Skeletal muscle tissue (tissue), 4 donors: ENCODE results near the gene MATN4. TPM values are rescaled to one million over a fixed set of nuclear protein-coding genes. Genes with fewer than 3 reads are reported as not detected.

Experiments
- H3K27ac ChIP-seq: one replicate; pipeline ENCODE4 v1.7.0; 2013; ENCODE audit warnings: mild to moderate bottlenecking, low read depth, low read length, inconsistent platforms
- H3K27me3 ChIP-seq, 3 donors: one replicate each; pipeline ENCODE4 v1.7.0; 2013; ENCODE audit warnings: low read length in 3 of 3; ENCODE audit not compliant: control insufficient read depth in 3 of 3, insufficient read depth in 3 of 3
- H3K36me3 ChIP-seq, 3 donors: one replicate each; pipeline ENCODE4 v1.7.0; 2013; ENCODE audit warnings: low read length in 3 of 3; ENCODE audit not compliant: control insufficient read depth in 3 of 3, insufficient read depth in 3 of 3
- H3K4me1 ChIP-seq, 3 donors: one replicate each; pipeline ENCODE4 v1.7.0; 2013; ENCODE audit warnings: low read length in 3 of 3, mild to moderate bottlenecking in 3 of 3; ENCODE audit not compliant: control insufficient read depth in 3 of 3, insufficient read depth in 3 of 3
- H3K4me3 ChIP-seq, 3 donors: one replicate each; pipeline ENCODE4 v1.7.0; 2013; ENCODE audit warnings: low read length in 3 of 3
- H3K9ac ChIP-seq, 3 donors: one replicate each; pipeline ENCODE4 v1.7.0; 2013; ENCODE audit warnings: low read length in 3 of 3, mild to moderate bottlenecking in 3 of 3, moderate library complexity in 2 of 3, low read depth in 1 of 3
- H3K9me3 ChIP-seq, 3 donors: one replicate each; pipeline ENCODE4 v1.7.0; 2013; ENCODE audit warnings: low read length in 3 of 3; ENCODE audit not compliant: control insufficient read depth in 3 of 3
- total RNA-seq: library from RNA; depleted of rRNA; stranded (reverse); fragments of >200 nt; gene quantifications from one replicate; pipeline ENCODE4 v1.2.3, GENCODE V29; 2014
- donor health status: Osteomylitis.

MATN4 gene
- total RNA-seq, 1 donor from 2014 or later: 0.52 TPM

GRCh38 chr20:45316150-45317080, 8.3 kb upstream of the MATN4 start:
- H3K4me1 ChIP-seq: peaks cover 0 to 4% (median 2%) of the 10 kb centered on the region in 3 donors
- H3K27ac ChIP-seq: no peak overlapping the region

GRCh38 chr20:45315672-45316071, 7.6 kb upstream of the MATN4 start:
- Histone ChIP-seq H3K9me3 (no peaks in the 10 kb centered on the region), H3K4me1 (peaks cover 0 to 4% (median 2%) of the 10 kb centered on the region in 3 donors), H3K9ac (no peak overlapping the region), H3K27ac (no peak overlapping the region), H3K36me3 (no peaks in the 10 kb centered on the region), H3K27me3 (peaks cover 39 to 42% (median 40%) of the 10 kb centered on the region in 3 donors), H3K4me3 (no peak overlapping the region)

More at GRCh38 chr20:45316150-45317080, 8.3 kb upstream of the MATN4 start:
- H3K27me3 ChIP-seq: peaks cover 37 to 41% (median 40%) of the 10 kb centered on the region in 3 donors
- no peak overlapping the region for H3K9ac ChIP-seq
- no peaks in the 10 kb centered on the region for H3K9me3 ChIP-seq
- no peaks in the 10 kb centered on the region for H3K36me3 ChIP-seq
- no peak overlapping the region for H3K4me3 ChIP-seq

GRCh38 chr20:45313943-45314342, 5.8 kb upstream of the MATN4 start:
- Histone ChIP-seq H3K9me3 (no peaks in the 10 kb centered on the region), H3K36me3 (no peaks in the 10 kb centered on the region), H3K27me3 (peaks cover 39 to 42% (median 40%) of the 10 kb centered on the region in 3 donors), H3K4me1 (peaks cover 0 to 4% (median 2%) of the 10 kb centered on the region in 3 donors), H3K9ac (no peak overlapping the region), H3K27ac (no peak overlapping the region), H3K4me3 (no peak overlapping the region)

GRCh38 chr20:45313065-45313695, 5.1 kb upstream of the MATN4 start:
- H3K9me3 ChIP-seq: no peaks in the 10 kb centered on the region
- H3K4me3 ChIP-seq: no peak overlapping the region
- peaks cover 39 to 40% (median 39%) of the 10 kb centered on the region in 3 donors for H3K27me3 ChIP-seq
- H3K36me3 ChIP-seq: no peaks in the 10 kb centered on the region
- H3K4me1 ChIP-seq: peaks cover 5 to 10% (median 6%) of the 10 kb centered on the region in 3 donors
- H3K9ac ChIP-seq: no peak overlapping the region
- no peak overlapping the region for H3K27ac ChIP-seq

GRCh38 chr20:45312241-45312640, 4.1 kb upstream of the MATN4 start:
- H3K36me3 ChIP-seq: no peaks in the 10 kb centered on the region
- H3K9me3 ChIP-seq: no peaks in the 10 kb centered on the region
- H3K4me3 ChIP-seq: no peak overlapping the region
- no peak overlapping the region for H3K27ac ChIP-seq
- peaks cover 33 to 36% (median 35%) of the 10 kb centered on the region in 3 donors for H3K27me3 ChIP-seq
- no peak overlapping the region for H3K9ac ChIP-seq
- peaks cover 6 to 14% (median 10%) of the 10 kb centered on the region in 3 donors for H3K4me1 ChIP-seq

- Histone ChIP-seq H3K4me3 (no peak overlapping the region), H3K9me3 (no peaks in the 10 kb centered on the region), H3K27me3 (peaks cover 28 to 37% (median 35%) of the 10 kb centered on the region in 3 donors), H3K27ac (no peak overlapping the region), H3K4me1 (peaks cover 6 to 14% (median 10%) of the 10 kb centered on the region in 3 donors), H3K36me3 (no peaks in the 10 kb centered on the region), H3K9ac (no peak overlapping the region)
These were observed 3.6 kb upstream of the MATN4 start for GRCh38 chr20:45311589-45312211.

- no peaks in the 10 kb centered on the region for H3K9me3 ChIP-seq
- H3K27me3 ChIP-seq: peaks cover 32 to 45% (median 43%) of the 10 kb centered on the region in 3 donors
- H3K36me3 ChIP-seq: no peaks in the 10 kb centered on the region
- no peak overlapping the region for H3K4me3 ChIP-seq
- H3K27ac ChIP-seq: no peak overlapping the region
- H3K9ac ChIP-seq: no peak overlapping the region
- H3K4me1 ChIP-seq: peaks cover 8 to 18% (median 10%) of the 10 kb centered on the region in 3 donors
These were observed 976 bp upstream of the MATN4 start for GRCh38 chr20:45309075-45309474.

GRCh38 chr20:45307076-45307640, 941 bp downstream of the MATN4 start:
- no peaks in the 10 kb centered on the region for H3K36me3 ChIP-seq
- H3K27me3 ChIP-seq: peaks cover 35 to 55% (median 45%) of the 10 kb centered on the region in 3 donors
- no peak overlapping the region for H3K4me3 ChIP-seq
- H3K9ac ChIP-seq: no peak overlapping the region
- H3K9me3 ChIP-seq: no peaks in the 10 kb centered on the region
- H3K4me1 ChIP-seq: peaks cover 8 to 18% (median 10%) of the 10 kb centered on the region in 3 donors
- no peak overlapping the region for H3K27ac ChIP-seq

GRCh38 chr20:45306431-45306982, 1.6 kb downstream of the MATN4 start, which contains the start of gene RBPJL:
Gene RBPJL, plus strand, starts transcription at chr20:45306840. Its CDS starts 83 bp downstream, at chr20:45306923.
- Histone ChIP-seq H3K36me3 (no peaks in the 10 kb centered on the region), H3K4me1 (peaks cover 7 to 16% (median 10%) of the 10 kb centered on the region in 3 donors), H3K27ac (no peak within 1 kb of the TSS), H3K9me3 (no peaks in the 10 kb centered on the region), H3K9ac (peak within 1 kb of the TSS in 1 of 3 donors; percentile 45), H3K4me3 (peak within 1 kb of the TSS in 1 of 3 donors; percentile 45), H3K27me3 (peaks cover 29 to 48% (median 39%) of the 10 kb centered on the region in 3 donors)
